H9 (cell line): Measurements from ENCODE around the gene ARHGAP26. TPM values are rescaled to one million over a fixed set of nuclear protein-coding genes. Genes with fewer than 3 reads are reported as not detected.

ENCODE experiments used
- DNase-seq: peaks from one replicate; pipeline ENCODE4 v3.0.0-alpha.2; 2017
- H2AFZ ChIP-seq: one replicate; pipeline ENCODE4 v1.6.1; 2013; ENCODE audit warnings: mild to moderate bottlenecking, low read length, control low read depth, moderate library complexity
- H2AK5ac ChIP-seq: 2 replicates; pipeline ENCODE4 v1.6.1; 2013; ENCODE audit warnings: low read length, control low read depth, mixed read lengths; ENCODE audit not compliant: insufficient read length
- H2BK120ac ChIP-seq: one replicate; pipeline ENCODE4 v1.6.1; 2013; ENCODE audit warnings: low read depth, mild to moderate bottlenecking, low read length, control low read depth, inconsistent platforms; ENCODE audit not compliant: poor library complexity, severe bottlenecking
- H2BK12ac ChIP-seq: 2 replicates; pipeline ENCODE4 v1.6.1; 2013; ENCODE audit warnings: low read length, control low read depth, mixed read lengths, low read depth; ENCODE audit not compliant: insufficient read length
- H2BK15ac ChIP-seq: 2 replicates; pipeline ENCODE4 v1.6.1; 2013; ENCODE audit warnings: low read depth, low read length, control low read depth
- H2BK20ac ChIP-seq: one replicate; pipeline ENCODE4 v1.6.1; 2013; ENCODE audit warnings: low read depth, mild to moderate bottlenecking, low read length, control low read depth, inconsistent platforms; ENCODE audit not compliant: poor library complexity, severe bottlenecking
- H2BK5ac ChIP-seq: 2 replicates; pipeline ENCODE4 v1.6.1; 2013; ENCODE audit warnings: low read length, control low read depth, mixed read lengths; ENCODE audit not compliant: insufficient read length
- H3K14ac ChIP-seq: 2 replicates; pipeline ENCODE4 v1.6.1; 2013; ENCODE audit warnings: low read length, control low read depth; ENCODE audit not compliant: insufficient read depth
- H3K18ac ChIP-seq: 2 replicates; pipeline ENCODE4 v1.6.1; 2013; ENCODE audit warnings: low read depth, mild to moderate bottlenecking, mixed read lengths, low read length, control low read depth; ENCODE audit not compliant: insufficient read length
- H3K23ac ChIP-seq: 2 replicates; pipeline ENCODE4 v1.6.1; 2013; ENCODE audit warnings: low read length, control low read depth, mixed read lengths, low read depth; ENCODE audit not compliant: insufficient read length
- H3K23me2 ChIP-seq: 2 replicates; pipeline ENCODE4 v1.6.1; 2013; ENCODE audit warnings: low read depth, mild to moderate bottlenecking, mixed read lengths, low read length, control low read depth; ENCODE audit not compliant: insufficient read length, poor library complexity, severe bottlenecking
- H3K27ac ChIP-seq: 2 replicates; pipeline ENCODE4 v1.5.1; 2013; ENCODE audit warnings: low read length, control low read depth, mixed read lengths, low read depth; ENCODE audit not compliant: insufficient read length
- H3K27me3 ChIP-seq: 2 replicates; pipeline ENCODE4 v1.6.1; 2013; ENCODE audit warnings: low read length, control low read depth, inconsistent platforms; ENCODE audit not compliant: insufficient read depth
- H3K4ac ChIP-seq: 2 replicates; pipeline ENCODE4 v1.6.1; 2013; ENCODE audit warnings: low read depth, mild to moderate bottlenecking, control low read depth, inconsistent platforms, low read length, moderate library complexity
- H3K4me1 ChIP-seq: 2 replicates; pipeline ENCODE4 v1.6.1; 2013; ENCODE audit warnings: low read length, control low read depth, inconsistent platforms; ENCODE audit not compliant: insufficient read depth
- H3K4me2 ChIP-seq: 2 replicates; pipeline ENCODE4 v1.6.1; 2013; ENCODE audit warnings: low read length, control low read depth, mixed read lengths; ENCODE audit not compliant: insufficient read length, insufficient read depth
- H3K56ac ChIP-seq: 2 replicates; pipeline ENCODE4 v1.6.1; 2013; ENCODE audit warnings: low read depth, mild to moderate bottlenecking, mixed read lengths, low read length, control low read depth; ENCODE audit not compliant: insufficient read length
- H3K79me1 ChIP-seq: 2 replicates; pipeline ENCODE4 v1.6.1; 2013; ENCODE audit warnings: low read depth, mild to moderate bottlenecking, moderate library complexity, low read length, control low read depth, inconsistent platforms; ENCODE audit not compliant: insufficient read depth, poor library complexity, severe bottlenecking
- H3K79me2 ChIP-seq: 2 replicates; pipeline ENCODE4 v1.6.1; 2013; ENCODE audit warnings: low read length, control low read depth, inconsistent platforms; ENCODE audit not compliant: insufficient read depth
- H3K9ac ChIP-seq: 2 replicates; pipeline ENCODE4 v1.6.1; 2013; ENCODE audit warnings: low read length, control low read depth, mixed read lengths; ENCODE audit not compliant: insufficient read length; ENCODE audit errors: extremely low read depth
- H3K9me3 ChIP-seq: one replicate; pipeline ENCODE4 v1.6.1; 2013; ENCODE audit warnings: low read depth, low read length, inconsistent platforms; ENCODE audit not compliant: control insufficient read depth
- H3T11ph ChIP-seq: one replicate; pipeline ENCODE4 v1.6.1; 2013; ENCODE audit warnings: mild to moderate bottlenecking, low read length, control low read depth, inconsistent platforms
- H4K20me1 ChIP-seq: one replicate; pipeline ENCODE4 v1.6.1; 2013; ENCODE audit not compliant: control insufficient read depth, insufficient read length, insufficient read depth
- H4K5ac ChIP-seq: 2 replicates; pipeline ENCODE4 v1.6.1; 2013; ENCODE audit warnings: low read depth, mild to moderate bottlenecking, mixed read lengths, low read length, control low read depth; ENCODE audit not compliant: insufficient read length
- H4K8ac ChIP-seq: replicated peaks from 2 replicates; pipeline ENCODE4 v1.6.1; 2013; ENCODE audit warnings: low read length, control low read depth, mixed read lengths, low read depth; ENCODE audit not compliant: insufficient read length
- H4K91ac ChIP-seq: 2 replicates; pipeline ENCODE4 v1.6.1; 2013; ENCODE audit warnings: low read depth, mild to moderate bottlenecking, moderate library complexity, mixed read lengths, low read length, control low read depth; ENCODE audit not compliant: insufficient read length
- H3K27ac Mint-ChIP-seq, 3 experiments: 2 replicates in 2 of 3; 3 replicates in 1 of 3; pipeline ENCODE4 v1.8.0; 2020 to 2021; ENCODE audit warnings: mixed read lengths in 3 of 3, mild to moderate bottlenecking in 1 of 3, moderate library complexity in 1 of 3
- H3K27me3 Mint-ChIP-seq: 2 replicates; pipeline ENCODE4 v1.8.0; 2021; ENCODE audit warnings: low read depth, mild to moderate bottlenecking, moderate library complexity, mixed read lengths
- H3K36me3 Mint-ChIP-seq, 3 experiments: 2 replicates in 2 of 3; 3 replicates in 1 of 3; pipeline ENCODE4 v1.8.0; 2020 to 2021; ENCODE audit warnings: low read depth in 3 of 3, mixed read lengths in 3 of 3; ENCODE audit not compliant: insufficient read depth in 1 of 3
- H3K4me1 Mint-ChIP-seq, 2 experiments: 2 replicates each; pipeline ENCODE4 v1.8.0; 2020; ENCODE audit warnings: mixed read lengths in 2 of 2
- H3K4me3 Mint-ChIP-seq, 2 experiments: 2 replicates in 1 of 2; 3 replicates in 1 of 2; pipeline ENCODE4 v1.8.0; 2020 to 2021; ENCODE audit warnings: mild to moderate bottlenecking in 2 of 2, mixed read lengths in 2 of 2, moderate library complexity in 1 of 2
- H3K9me3 Mint-ChIP-seq, 2 experiments: 2 replicates in 1 of 2; 3 replicates in 1 of 2; pipeline ENCODE4 v1.8.0; 2020; ENCODE audit warnings: mild to moderate bottlenecking in 2 of 2, mixed read lengths in 2 of 2, moderate library complexity in 1 of 2
- CTCF ChIP-seq: fragments of 200-600 bp; sonication (generic); conservative IDR thresholded peaks from 3 replicates; pipeline ENCODE4 v1.8.0; 2021; ENCODE audit warnings: antibody characterized with exemption, mild to moderate bottlenecking
- WGBS: extraction: QIAGEN DNeasy Blood & Tissue Kit; methylation state at CpG from one replicate; pipeline ENCODE4 v1.1.7; 2013; ENCODE audit warnings: missing lambda C conversion rate, low lambda C conversion rate, mixed read lengths; ENCODE audit not compliant: insufficient read length; ENCODE audit errors: extremely low coverage; 5-methylcytosine and 5-hydroxymethylcytosine counted together
- total RNA-seq: library from RNA; stranded (reverse); gene quantifications from 2 replicates; pipeline ENCODE4 v1.2.1, GENCODE V29; 2021

Gene ARHGAP26
- total RNA-seq, 1 experiment from 2014 or later = 13.8 TPM

DNA sequence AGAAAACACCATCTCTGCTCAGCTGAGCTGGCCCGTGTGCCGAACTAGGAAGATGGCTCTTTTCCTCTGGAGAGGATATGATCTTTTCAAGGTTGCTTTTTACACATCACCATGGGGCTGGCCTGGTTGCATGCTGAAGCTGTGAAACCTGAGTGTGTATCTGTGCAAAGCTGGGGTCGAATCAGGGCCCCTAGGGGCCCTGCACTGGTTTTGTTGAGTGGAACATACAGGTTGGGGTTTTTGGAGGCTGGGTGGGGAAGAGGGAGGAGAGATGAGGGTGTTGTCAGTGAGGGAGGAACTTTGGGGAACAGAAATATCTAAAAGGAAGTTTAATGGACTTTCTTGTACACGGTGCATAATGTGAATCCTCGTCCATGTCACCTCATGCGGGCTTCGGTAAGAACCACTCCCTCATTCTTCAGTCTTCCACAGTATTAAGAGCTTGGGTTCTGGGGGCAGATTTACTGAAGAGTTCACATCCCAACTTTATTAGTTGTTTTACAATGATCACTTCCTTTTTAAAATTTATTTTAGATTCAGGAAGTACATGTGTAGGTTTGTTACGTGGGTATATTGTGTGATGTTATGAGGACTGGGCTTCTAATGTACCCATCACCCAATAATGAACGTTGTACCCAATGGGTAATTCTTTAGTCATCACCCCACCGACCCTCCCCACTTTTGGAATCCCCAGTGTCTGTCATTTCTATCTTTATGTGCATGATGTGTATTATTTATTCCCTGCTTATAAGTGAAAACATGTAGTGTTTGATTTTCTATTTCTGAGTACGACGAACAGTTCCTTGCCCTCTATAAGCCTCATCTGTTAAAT, 395.1 kb downstream of the ARHGAP26 start:
- Mint-ChIP-seq H3K27ac (peak overlapping the region in 1 of 3 experiments; percentile 52; a peak in 1 of 7 replicates), H3K4me1 (peaks cover 9 to 19% of the 10 kb centered on the region in 2 experiments), H3K36me3 (no peaks in the 10 kb centered on the region; a peak in 1 of 7 replicates), H3K27me3 (no peaks in the 10 kb centered on the region), H3K4me3 (no peak overlapping the region), H3K9me3 (no peaks in the 10 kb centered on the region)
- Histone ChIP-seq H3K4me1 (no peaks in the 10 kb centered on the region), H4K20me1 (no peaks in the 10 kb centered on the region), H3K56ac (no peak overlapping the region), H3K27me3 (no peaks in the 10 kb centered on the region), H3K23me2 (no peaks in the 10 kb centered on the region), H3K9me3 (no peaks in the 10 kb centered on the region), H3K79me2 (no peaks in the 10 kb centered on the region), H4K5ac (no peak overlapping the region), H3K4ac (no peak overlapping the region), H3T11ph (no peak overlapping the region), H2AFZ (no peak overlapping the region), H2BK12ac (no peak overlapping the region), H2AK5ac (no peak overlapping the region), H3K23ac (no peak overlapping the region), H3K79me1 (no peaks in the 10 kb centered on the region), H2BK120ac (no peak overlapping the region), H3K9ac (no peak overlapping the region), H4K8ac (no peak overlapping the region), H3K18ac (no peak overlapping the region), H3K4me2 (no peak overlapping the region), H3K14ac (no peak overlapping the region; the same call in 1 of the 2 replicates), H3K27ac (no peak overlapping the region), H4K91ac (no peak overlapping the region), H2BK15ac (no peak overlapping the region), H2BK5ac (no peak overlapping the region), H2BK20ac (no peak overlapping the region)
- no CpG with 5 or more reads among the region's 12 CpGs for WGBS
- DNase-seq = no peak
- no peak for TF ChIP-seq CTCF
